ENCODE data around the gene TMEM217.

- TF ChIP-seq CTCF (IDR thresholded peaks at IDR 0.05): no peak
- TF ChIP-seq GATA2 (CRISPR knock-in tag; IDR thresholded peaks at IDR 0.05): no peak
- no peak for TF ChIP-seq JUND (IDR thresholded peaks at IDR 0.05)
- TF ChIP-seq NRF1 (IDR thresholded peaks at IDR 0.05; ENCODE audit: low read depth, low read length): no peak
- no peak for TF ChIP-seq EP300 (IDR thresholded peaks at IDR 0.05; ENCODE audit: borderline replicate concordance in 1 of 2, low read depth in 1 of 2, low read length in 1 of 2)
- TF ChIP-seq REST (IDR thresholded peaks at IDR 0.05; ENCODE audit: low read depth, low read length): no peak
- TF ChIP-seq USF2 (IDR thresholded peaks at IDR 0.05; ENCODE audit: borderline replicate concordance, low read depth, low read length): no peak
- TF ChIP-seq RAD21 (IDR thresholded peaks at IDR 0.05; ENCODE audit: low read length): no peak
Observed at GRCh38 chr6:37282371-37282770, 24.4 kb upstream of the TMEM217 start.

Data from SK-N-SH (cell line).